ENCODE data around the gene OR51B2. TPM values are rescaled to one million over a fixed set of nuclear protein-coding genes. Genes with fewer than 3 reads are reported as not detected.
"Not testable (repeated sequence)": the region's sequence is repeated elsewhere in the genome, so short reads cannot be mapped to it uniquely, and the experiment has no call there.

OR51B2 gene
- total RNA-seq, 1 experiment from 2014 or later, result 0.11 TPM

DNA sequence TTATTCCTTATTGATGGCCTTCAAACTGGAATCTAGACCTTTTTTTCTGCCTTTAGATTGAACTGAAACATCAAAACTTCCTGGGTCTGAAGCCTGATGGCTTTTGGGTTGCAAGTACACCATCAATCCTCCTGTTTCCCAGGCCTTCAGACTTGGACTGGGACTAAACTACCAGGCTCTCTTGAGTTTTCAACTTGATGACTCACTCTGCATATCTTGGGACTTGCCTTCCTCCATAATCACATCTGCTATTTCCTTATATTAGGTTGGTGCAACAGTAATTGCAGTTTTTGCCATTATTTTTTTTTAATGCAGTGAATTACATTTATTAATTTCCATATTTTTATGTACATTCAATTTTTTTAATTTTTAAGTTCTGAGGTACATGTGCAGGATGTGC lies 12.2 kb upstream of the OR51B2 start:
- Histone ChIP-seq H4K20me1 (ENCODE audit: low read length) (no peaks in the 10 kb centered on the region), H3K9ac (ENCODE audit: low read length) (no peak overlapping the region), H3K4me2 (ENCODE audit: low read length) (no peak overlapping the region), H3K36me3 (ENCODE audit: low read depth, low read length) (no peaks in the 10 kb centered on the region), H3K79me2 (ENCODE audit: low read length) (no peaks in the 10 kb centered on the region), H2AFZ (ENCODE audit: low read length) (no peak overlapping the region), H3F3A (ENCODE audit: low read length, unreplicated experiment) (no peaks in the 10 kb centered on the region), H3K9me2 (replicated peaks; ENCODE audit: low read length) (no peaks in the 10 kb centered on the region), H3K4me3 (ENCODE audit: low read length) (no peak overlapping the region), H3K9me3 (ENCODE audit: low read length) (no peaks in the 10 kb centered on the region), H3K27ac (ENCODE audit: low read length) (no peak overlapping the region), H3K27me3 (ENCODE audit: low read length) (no peaks in the 10 kb centered on the region), H3K4me1 (ENCODE audit: insufficient read depth, low read length) (no peaks in the 10 kb centered on the region)
- TF ChIP-seq EZH2phosphoT487 (IDR thresholded peaks at IDR 0.05; ENCODE audit: borderline replicate concordance, low read length) (no peak), EZH2 (IDR thresholded peaks at IDR 0.05; ENCODE audit: low read length, unreplicated experiment) (no peak)
- TF ChIP-seq, protein P1, sequence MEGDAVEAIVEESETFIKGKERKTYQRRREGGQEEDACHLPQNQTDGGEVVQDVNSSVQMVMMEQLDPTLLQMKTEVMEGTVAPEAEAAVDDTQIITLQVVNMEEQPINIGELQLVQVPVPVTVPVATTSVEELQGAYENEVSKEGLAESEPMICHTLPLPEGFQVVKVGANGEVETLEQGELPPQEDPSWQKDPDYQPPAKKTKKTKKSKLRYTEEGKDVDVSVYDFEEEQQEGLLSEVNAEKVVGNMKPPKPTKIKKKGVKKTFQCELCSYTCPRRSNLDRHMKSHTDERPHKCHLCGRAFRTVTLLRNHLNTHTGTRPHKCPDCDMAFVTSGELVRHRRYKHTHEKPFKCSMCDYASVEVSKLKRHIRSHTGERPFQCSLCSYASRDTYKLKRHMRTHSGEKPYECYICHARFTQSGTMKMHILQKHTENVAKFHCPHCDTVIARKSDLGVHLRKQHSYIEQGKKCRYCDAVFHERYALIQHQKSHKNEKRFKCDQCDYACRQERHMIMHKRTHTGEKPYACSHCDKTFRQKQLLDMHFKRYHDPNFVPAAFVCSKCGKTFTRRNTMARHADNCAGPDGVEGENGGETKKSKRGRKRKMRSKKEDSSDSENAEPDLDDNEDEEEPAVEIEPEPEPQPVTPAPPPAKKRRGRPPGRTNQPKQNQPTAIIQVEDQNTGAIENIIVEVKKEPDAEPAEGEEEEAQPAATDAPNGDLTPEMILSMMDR (conservative IDR thresholded peaks at IDR 0.05; ENCODE audit: low read depth, low read length), result no peak
- ChIA-PET POLR2A (ENCODE audit: unreplicated experiment) (no interaction called here), CTCF (no interaction called here)
- no TSS peak for BruUV-seq (replicated peaks)
- intact Hi-C loops (cut with micrococcal nuclease), result no loop called here
- no peak for DNase-seq
- ATAC-seq, result no peak

DNA sequence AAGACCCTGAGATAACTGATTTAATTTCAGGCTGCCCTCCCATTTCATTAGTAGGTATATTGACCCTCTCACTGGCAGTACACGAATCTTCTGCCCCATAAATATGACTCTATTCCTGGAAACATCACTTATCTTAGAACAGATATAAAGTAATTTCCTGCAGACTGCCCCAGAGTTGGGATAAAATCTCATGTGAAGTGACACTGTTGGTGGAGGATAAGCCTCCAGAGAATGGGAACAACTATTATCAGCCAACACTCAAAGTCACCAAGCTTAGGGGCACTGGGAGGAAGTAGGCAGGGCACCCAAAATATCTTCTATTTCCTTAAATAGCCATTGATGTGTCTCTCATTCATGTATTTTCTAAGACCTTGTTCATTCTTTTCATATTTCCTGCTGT lies 11.1 kb upstream of the OR51B2 start:
- no peaks in the 10 kb centered on the region for H3K4me1 ChIP-seq (ENCODE audit: insufficient read depth, low read length)

DNA sequence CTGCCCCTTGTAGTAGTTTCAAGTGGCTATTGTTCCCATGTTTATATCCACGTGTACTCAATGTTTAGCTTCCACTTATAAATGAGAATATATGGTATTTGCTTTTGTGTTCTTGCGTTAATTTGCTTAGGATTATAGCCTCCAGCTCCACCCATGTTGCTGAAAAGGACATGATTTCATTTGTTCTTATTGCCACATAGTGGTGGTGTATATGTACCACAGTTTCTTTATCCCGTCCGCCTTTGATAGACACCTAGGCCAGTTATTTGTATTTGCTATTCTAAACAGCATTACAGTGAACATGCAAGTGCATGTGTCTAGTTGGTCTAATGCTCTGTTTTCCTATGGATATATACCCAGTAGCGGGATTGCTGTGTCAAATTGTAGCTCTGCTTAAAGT lies 6.8 kb downstream of the OR51B2 start:
- intact Hi-C loops (cut with micrococcal nuclease), result no loop called here
- H3K27me3 ChIP-seq (ENCODE audit: low read length), result no peaks in the 10 kb centered on the region
- no peak overlapping the region for H3K4me2 ChIP-seq (ENCODE audit: low read length)
- TF ChIP-seq, protein P1 (conservative IDR thresholded peaks at IDR 0.05; ENCODE audit: low read depth, low read length), result peak; percentile 22; the same call in 1 of the 2 replicates
- TF ChIP-seq EZH2phosphoT487 (IDR thresholded peaks at IDR 0.05; ENCODE audit: borderline replicate concordance, low read length), result no peak
- POLR2A ChIA-PET (ENCODE audit: unreplicated experiment), result no interaction called here
- no peaks in the 10 kb centered on the region for H3K4me1 ChIP-seq (ENCODE audit: insufficient read depth, low read length)
- H4K20me1 ChIP-seq (ENCODE audit: low read length), result no peaks in the 10 kb centered on the region
- BruUV-seq (replicated peaks), result no TSS peak
- H3K36me3 ChIP-seq (ENCODE audit: low read depth, low read length), result no peaks in the 10 kb centered on the region
- no peak overlapping the region for H3K9ac ChIP-seq (ENCODE audit: low read length)
- H3K79me2 ChIP-seq (ENCODE audit: low read length), result no peaks in the 10 kb centered on the region
- H3K4me3 ChIP-seq (ENCODE audit: low read length), result no peak overlapping the region
- no peak overlapping the region for H3K27ac ChIP-seq (ENCODE audit: low read length)
- H3K9me2 ChIP-seq (replicated peaks; ENCODE audit: low read length), result no peaks in the 10 kb centered on the region
- CTCF ChIA-PET, result no interaction called here
- H2AFZ ChIP-seq (ENCODE audit: low read length), result no peak overlapping the region
- H3F3A ChIP-seq (ENCODE audit: low read length, unreplicated experiment), result no peaks in the 10 kb centered on the region
- ATAC-seq (no peak), DNase-seq (no peak)
- no peaks in the 10 kb centered on the region for H3K9me3 ChIP-seq (ENCODE audit: low read length)

More for the DNA sequence above, 11.1 kb upstream of the OR51B2 start:
- BruUV-seq (replicated peaks), result no TSS peak
- Histone ChIP-seq H3K9ac (ENCODE audit: low read length) (no peak overlapping the region), H3K27me3 (ENCODE audit: low read length) (no peaks in the 10 kb centered on the region), H3K27ac (ENCODE audit: low read length) (no peak overlapping the region), H3K36me3 (ENCODE audit: low read depth, low read length) (no peaks in the 10 kb centered on the region), H3K79me2 (ENCODE audit: low read length) (no peaks in the 10 kb centered on the region), H3K4me2 (ENCODE audit: low read length) (no peak overlapping the region), H4K20me1 (ENCODE audit: low read length) (no peaks in the 10 kb centered on the region), H3K4me3 (ENCODE audit: low read length) (no peak overlapping the region), H3F3A (ENCODE audit: low read length, unreplicated experiment) (no peaks in the 10 kb centered on the region), H3K9me2 (replicated peaks; ENCODE audit: low read length) (no peaks in the 10 kb centered on the region), H2AFZ (ENCODE audit: low read length) (no peak overlapping the region), H3K9me3 (ENCODE audit: low read length) (no peaks in the 10 kb centered on the region)
- ChIA-PET POLR2A (ENCODE audit: unreplicated experiment) (no interaction called here), CTCF (no interaction called here)
- ATAC-seq (no peak), DNase-seq (no peak)
- intact Hi-C loops (cut with micrococcal nuclease), result no loop called here
- TF ChIP-seq EZH2phosphoT487 (IDR thresholded peaks at IDR 0.05; ENCODE audit: borderline replicate concordance, low read length) (no peak), EZH2 (IDR thresholded peaks at IDR 0.05; ENCODE audit: low read length, unreplicated experiment) (no peak)
- TF ChIP-seq, protein P1 (conservative IDR thresholded peaks at IDR 0.05; ENCODE audit: low read depth, low read length), result no peak

DNA sequence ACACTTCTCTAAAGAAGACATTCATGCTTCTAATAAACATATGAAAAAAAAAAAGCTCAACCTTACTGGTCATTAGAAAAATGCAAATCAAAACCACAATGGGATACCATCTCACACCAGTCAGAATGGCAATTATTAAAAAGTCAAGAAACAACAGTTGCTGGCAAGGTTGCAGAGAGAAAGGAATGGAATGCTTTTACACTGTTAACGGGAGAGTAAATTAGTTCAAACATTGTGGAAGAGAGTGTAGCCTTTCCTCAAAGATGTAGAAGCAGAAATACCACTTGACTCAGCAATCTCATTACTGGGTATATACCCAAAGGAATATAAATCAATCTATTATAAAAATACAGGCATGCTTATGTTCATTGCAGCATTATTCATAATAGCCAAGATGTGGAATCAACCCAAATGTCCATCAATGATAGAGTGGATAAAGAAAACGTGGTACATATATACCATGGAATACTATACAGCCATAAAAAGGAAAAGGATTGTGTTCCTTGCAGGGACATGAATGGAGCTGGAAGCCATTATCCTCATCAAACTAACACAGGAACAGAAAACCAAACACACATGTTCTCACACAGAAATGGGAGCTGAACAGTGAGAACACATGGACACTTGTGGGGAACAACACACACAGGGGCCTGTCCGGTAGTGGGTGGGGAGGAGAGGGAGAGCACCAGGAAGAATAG lies 10.6 kb downstream of the OR51B2 start:
- H3K79me2 ChIP-seq (ENCODE audit: low read length); BruUV-seq (replicated peaks); intact Hi-C loops (cut with micrococcal nuclease); H3K36me3 ChIP-seq (ENCODE audit: low read depth, low read length); H3K9ac ChIP-seq (ENCODE audit: low read length); H3F3A ChIP-seq (ENCODE audit: low read length, unreplicated experiment); H3K4me1 ChIP-seq (ENCODE audit: insufficient read depth, low read length); H4K20me1 ChIP-seq (ENCODE audit: low read length); H2AFZ ChIP-seq (ENCODE audit: low read length); DNase-seq; POLR2A ChIA-PET (ENCODE audit: unreplicated experiment); H3K4me3 ChIP-seq (ENCODE audit: low read length); H3K4me2 ChIP-seq (ENCODE audit: low read length); H3K9me2 ChIP-seq (replicated peaks; ENCODE audit: low read length); H3K27me3 ChIP-seq (ENCODE audit: low read length); H3K27ac ChIP-seq (ENCODE audit: low read length); CTCF ChIA-PET; H3K9me3 ChIP-seq (ENCODE audit: low read length); ATAC-seq: not testable (repeated sequence)
